GM19193 (cell line): ENCODE results near the gene NCBP3.

ENCODE experiments used
- POLR2A ChIP-seq: IDR thresholded peaks from 4 replicates; pipeline ENCODE4 v1.6.1; 2011; ENCODE audit not compliant: insufficient read depth, insufficient read length; ENCODE audit errors: extremely low read depth

The NCBP3 gene

DNA sequence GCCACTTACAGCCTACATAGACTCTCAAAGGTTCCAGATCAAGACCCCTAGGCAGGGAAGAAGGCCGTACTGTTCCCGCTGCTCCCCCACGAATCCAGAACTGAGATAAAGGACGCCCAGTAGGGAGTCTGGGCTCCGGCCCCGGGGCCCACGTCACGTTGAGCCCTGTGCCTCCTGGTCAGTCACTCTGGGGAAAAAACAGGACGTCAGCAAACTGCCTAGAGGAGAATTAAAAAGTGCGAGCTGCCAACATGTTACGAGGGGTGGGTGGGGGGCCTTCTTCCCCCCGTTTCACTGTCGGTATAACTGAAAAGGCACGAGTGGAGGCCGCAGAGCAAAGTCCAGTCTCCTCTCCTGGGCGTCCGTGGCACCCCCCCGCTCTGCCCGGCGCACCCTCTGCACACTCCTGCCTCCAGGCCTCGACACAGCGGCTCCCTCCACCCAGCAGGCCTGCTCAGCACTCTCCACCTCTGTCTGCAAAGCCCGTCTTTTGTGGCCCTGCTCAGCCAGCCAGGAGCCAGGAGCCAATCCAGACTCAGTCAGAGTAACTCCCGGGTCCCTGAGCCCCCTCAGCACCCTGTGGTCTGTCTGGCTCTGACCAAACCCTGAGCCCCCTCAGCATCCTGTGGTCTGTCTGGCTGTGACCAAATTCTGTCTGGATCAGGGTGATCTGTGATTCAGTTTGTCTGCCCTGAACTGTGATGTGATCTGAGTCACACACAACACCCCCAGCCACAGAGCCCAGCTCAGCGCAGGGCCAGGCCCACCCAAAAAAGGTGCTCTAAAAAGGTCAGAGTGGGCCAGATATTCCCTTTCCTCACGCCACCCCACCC, 51.3 kb downstream of the NCBP3 start:
- TF ChIP-seq POLR2A = no peak

DNA sequence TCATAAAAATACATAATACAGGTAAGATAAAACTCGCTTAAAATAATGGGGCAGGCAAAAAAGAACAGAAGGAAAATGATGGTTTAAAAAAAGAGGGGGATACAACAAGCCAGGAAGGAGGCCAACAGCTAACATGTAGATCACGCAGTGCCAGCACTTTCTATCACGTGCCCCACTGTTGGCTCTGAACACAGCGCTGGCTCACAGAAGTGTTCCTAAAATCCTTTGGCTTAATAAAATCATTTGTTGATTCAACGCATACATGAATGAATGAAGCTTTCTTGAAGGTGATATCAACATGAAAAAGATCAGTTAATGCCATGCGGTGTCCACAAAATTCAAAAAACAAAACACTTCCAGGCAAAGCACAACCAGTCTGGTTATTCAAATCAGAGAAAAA, 53.6 kb downstream of the NCBP3 start:
- no peak for TF ChIP-seq POLR2A

DNA sequence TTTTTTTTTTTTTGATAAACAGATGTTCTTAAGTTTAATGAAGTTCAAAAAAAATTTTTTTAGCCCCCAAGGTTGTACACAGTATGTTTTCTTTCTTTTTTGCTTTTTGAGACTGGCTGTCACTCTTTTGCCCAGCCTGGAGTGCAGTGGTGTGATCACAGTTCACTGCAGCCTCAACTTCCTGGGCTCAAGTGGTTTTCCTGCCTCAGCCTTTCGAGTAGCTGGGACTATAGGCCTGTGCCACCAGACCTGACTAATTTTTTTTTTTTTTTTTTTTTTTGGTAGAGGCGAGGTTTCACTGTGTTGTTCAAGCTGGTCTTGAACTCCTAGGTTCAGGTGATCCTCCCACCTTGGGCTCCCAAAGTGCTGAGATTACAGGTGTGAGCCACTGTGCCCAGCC, 57.8 kb downstream of the NCBP3 start:
- no peak for TF ChIP-seq POLR2A

DNA sequence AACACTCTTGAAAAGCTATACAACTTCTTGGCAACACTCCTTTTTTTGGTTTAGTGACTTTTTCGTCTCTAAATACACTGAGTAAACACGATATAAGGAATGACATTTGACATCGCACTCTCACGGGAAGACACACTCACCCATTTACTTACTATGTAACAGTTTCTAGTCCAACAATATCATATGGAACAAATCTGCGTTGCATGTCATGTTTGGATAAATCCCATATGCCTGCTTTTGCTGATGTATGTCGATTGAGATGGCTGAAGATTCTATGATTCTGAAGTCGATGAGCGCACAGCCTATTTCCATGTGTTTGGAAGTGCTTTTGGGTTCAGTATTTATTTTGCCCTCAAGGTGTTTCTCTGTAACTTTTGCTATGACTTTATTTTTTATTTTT, 63.3 kb downstream of the NCBP3 start:
- no peak for TF ChIP-seq POLR2A

DNA sequence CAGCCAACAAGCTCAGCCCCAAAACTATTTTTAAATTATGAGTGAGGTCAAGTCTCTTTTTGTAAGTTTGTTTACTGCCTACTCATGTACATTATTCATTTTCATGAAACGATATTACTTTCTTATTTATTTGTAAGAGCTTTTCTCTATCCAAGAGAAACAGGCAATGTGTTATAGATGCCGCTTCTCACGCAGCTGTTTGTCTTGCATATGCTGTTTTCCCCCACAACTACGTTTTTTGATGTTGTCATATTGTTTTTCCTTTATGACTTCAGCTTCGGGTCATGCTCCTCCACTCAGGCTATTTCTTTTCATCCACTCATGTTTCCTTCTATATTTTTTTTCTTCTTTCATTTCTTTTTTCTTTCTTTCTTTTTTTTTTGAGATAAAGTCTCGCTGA, 65.1 kb downstream of the NCBP3 start:
- TF ChIP-seq POLR2A = no peak

DNA sequence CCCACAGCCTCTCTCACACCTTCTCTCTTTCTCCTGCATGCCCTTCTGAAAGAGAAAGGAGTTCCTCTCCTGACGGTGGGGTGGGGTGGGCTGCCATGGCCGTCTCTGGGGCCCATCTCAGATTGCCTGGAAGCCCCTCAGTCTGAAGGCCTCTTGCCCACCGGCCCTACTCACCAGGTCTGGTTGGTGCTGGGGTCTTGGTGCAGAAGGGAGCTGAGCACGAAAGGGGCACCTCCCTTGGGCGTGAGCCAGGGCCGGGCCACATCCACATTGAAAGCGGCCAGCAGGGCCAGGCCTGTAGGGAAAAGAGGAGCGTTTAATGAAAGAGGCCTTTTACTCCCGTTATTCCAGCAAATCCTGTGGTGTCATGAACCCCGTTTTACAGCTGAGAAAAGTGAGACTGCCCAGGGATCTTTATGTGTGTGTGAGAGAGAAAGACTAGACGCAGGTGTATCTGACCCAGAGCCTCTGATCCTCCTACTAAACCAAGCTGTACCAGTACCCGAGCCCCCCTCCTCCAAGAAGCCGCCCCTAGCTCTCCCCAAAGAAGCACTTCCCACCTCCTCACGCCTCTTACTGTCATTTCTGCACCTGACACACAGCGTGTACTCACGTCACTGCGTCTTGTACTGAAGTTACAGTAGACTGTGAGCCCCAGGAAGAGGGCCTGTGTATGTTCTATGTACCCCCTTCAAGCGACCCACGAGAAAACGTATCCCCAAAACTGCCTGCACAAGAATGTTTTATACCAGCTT, 68.5 kb downstream of the NCBP3 start:
- no peak for TF ChIP-seq POLR2A

DNA sequence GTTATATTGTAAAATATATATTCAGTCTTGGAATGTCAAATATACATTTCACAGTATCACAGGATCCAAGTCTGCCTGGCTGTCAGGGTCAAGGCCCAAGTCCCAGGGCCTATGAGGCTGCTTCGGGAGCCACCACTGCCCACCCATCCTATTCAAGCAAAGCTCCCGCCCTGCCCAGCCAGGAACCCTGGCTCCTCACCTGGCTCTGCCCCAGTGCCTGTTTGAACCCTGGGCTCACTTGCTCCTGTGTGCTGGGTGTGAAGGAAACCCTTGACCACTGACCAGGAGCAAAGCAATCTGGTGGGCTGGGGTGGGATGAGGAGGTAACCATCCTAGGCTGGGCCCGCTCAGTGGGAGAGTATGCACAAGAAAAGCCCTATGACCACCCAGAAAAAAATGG, 72.1 kb downstream of the NCBP3 start:
- no peak for TF ChIP-seq POLR2A

DNA sequence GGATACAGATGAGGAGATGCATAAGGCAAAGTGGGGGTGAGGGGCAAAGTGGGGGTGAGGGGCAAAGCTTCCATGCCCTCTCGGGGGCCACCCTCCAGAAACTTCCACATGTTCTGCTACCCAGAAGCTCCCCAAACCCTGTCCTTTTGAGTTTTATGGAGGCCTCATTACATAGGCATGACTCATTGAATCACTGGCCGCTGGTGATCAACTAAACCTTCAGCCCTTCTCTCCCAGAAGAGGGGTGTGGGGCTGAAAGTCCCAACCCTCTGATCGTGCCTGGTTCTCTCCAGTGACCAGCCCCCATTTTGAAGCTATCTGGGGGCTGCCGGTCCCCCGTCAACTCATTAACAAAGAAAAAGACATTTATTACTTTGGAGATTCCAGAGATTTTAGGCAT, 72.5 kb downstream of the NCBP3 start:
- TF ChIP-seq POLR2A = no peak

DNA sequence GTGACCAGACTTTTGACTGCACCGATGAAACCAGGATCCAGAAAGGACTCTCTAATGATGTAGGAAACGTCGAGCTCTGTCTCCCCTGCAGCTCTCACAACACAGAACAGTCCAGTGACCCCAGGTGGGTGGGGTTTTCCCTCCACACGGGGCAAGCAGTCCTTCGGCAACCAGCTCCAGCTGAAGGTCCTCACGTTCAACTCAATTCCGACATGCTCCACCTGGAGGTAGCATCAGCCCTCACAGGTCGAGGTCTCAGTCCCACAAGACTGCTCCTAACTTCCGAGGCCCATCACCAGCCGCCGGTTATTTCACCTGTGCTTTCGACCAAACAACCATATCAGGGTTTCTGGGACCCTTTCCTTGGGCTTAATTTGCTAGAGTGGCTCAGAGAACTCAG, 73.3 kb downstream of the NCBP3 start:
- no peak for TF ChIP-seq POLR2A

DNA sequence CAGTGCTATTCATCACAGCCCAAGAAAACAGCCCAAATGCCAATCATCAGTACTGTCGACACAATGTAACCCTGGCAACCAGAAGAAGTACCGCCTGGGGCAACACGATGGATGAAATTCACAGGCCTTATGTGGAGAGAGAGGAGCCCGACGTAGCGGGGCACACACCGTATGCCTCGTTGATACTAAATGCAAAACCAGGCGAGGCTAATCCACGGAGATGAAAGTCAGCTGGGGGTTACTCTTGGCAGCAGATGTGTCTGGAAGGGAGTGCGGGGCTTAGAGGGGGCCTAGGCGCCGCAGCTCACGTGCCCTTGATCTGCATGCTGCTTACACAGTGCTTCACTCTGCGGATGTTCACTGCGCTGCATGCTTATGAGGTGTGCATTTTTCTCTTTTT, 74.9 kb downstream of the NCBP3 start:
- no peak for TF ChIP-seq POLR2A

DNA sequence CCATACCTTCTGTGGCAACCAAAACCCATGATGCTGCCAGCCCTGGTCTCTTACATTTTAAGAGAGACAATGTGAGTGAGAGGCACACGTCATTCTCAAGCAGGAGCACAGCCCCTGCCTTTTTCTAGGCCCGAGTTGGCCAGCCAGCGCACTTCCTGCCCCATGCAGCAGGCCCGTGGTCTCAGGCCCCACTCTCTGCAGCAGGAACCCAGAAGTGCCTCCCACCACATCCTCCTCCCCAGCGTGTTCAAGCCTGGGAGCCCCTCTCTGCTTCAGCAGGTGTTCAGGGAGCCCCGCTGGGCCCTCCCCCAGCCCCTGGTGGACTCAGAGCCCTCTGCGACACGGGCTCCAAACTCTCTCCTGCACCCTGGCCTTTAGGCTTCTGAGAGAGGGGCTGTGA, 75.6 kb downstream of the NCBP3 start:
- TF ChIP-seq POLR2A = no peak

DNA sequence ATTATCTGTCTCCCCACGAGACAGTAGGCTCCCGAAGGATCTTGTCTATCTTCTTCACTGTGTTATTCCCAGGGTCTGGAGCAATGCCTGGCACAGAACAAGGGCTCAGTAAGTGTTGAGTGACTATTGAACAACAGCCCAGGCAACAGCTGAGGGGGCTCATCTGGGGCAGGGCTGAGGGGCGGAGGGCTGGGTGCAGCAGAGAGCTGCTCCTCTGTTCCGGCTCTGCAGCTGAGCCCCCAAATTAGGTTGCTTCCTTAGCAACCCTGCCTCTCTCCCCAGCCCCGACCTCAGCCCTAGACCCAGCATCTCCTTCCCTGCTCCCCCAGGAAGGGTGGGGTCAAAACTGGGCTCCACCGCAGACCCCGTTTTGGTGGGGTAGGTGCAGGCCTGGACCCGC, 77.3 kb downstream of the NCBP3 start:
- TF ChIP-seq POLR2A = no peak

DNA sequence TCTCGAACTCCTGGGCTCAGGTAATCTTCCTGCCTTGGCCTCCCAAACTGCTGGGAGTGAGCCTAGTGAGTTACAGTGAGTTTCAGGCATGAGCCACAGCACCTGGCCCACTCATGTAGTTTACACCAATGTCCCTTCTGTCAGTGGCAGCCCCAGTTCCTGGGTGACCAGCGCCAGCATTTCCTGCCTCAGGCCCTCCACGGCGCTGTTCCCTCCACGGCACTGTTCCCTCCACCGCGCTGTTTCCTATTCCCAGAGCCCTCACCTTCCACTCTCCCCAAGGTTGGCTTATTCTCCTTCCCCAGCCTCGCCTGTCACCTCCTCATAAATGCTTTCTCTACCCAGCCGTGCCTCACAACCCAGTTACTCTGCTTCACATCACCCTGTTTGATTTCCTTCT, 77.7 kb downstream of the NCBP3 start:
- TF ChIP-seq POLR2A = no peak

DNA sequence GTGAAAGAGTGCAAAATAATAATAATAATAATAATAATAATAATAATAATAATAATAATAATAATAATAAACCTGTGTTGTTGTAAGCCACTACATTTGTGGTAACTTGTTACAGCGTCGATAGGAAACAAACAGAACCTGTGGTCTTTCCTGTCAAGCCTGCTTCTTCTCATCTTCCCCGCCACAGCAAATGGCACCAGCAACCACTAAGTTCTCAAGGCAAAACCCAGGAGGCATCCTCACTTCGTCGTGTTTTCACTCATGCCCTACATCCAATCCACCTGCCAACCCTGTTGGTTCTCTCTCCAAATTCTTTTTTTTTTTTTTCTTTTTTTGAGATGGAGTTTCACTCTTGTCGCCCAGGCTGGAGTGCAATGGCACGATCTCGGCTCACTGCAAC, 79.3 kb downstream of the NCBP3 start:
- TF ChIP-seq POLR2A = no peak

DNA sequence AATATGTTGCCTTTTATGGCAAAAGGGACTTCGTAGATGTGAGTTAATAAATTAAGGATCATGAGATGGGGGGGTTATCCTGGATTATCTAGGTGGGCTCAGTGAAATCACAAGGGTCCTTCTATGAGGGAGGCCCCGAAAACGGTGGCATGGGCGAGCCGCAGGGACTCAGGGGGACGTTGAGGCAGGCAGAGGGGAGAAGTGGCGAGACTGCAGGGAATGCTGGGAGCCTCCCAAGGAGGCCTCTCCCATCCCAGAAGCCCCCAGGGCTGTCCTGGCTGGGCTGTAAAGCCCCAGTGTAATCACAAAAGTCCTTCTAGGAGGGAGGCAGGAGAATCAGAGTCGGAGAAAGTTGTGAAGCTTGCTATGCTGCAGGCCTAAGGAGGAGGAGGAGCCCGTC, 80.1 kb downstream of the NCBP3 start:
- no peak for TF ChIP-seq POLR2A

DNA sequence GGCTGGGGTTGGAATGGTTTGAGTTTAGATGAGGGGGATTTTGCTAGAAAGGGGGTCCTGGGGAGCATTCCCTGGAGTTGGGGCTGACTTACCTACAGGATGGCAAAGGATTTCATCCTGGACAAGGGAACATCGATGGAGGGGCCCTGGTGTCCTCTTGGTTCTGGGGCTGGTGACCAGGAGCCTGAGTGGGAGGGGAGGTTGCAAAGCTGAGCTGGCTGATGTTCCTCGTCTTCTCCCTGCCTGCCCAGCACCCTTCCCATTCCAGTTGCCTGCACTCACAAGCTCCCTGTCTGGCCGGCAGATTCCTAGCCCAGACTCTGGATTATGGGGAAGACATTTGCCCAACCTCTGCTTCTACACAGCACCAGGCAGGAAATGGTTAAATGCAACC, 82.3 kb downstream of the NCBP3 start:
- no peak for TF ChIP-seq POLR2A
